Activated naive CD8-positive, alpha-beta T cell treated with anti-CD3 and anti-CD28 coated beads, Interleukin-2, amount 50 U/mL, for 24 hours (primary cell): ENCODE data around the gene RSU1.

Source experiments
- ATAC-seq: fragments of 150-1000 bp; cut with Tn5 transposase; one replicate; pipeline ENCODE4 v1.10.0; 2021
- DNase-seq: peaks from one replicate; pipeline ENCODE4 v3.0.0; 2021
- H3K27ac Mint-ChIP-seq: one replicate; pipeline ENCODE4 v1.8.0; 2021; ENCODE audit warnings: mild to moderate bottlenecking, mixed read lengths
- H3K27me3 Mint-ChIP-seq: one replicate; pipeline ENCODE4 v1.8.0; 2021; ENCODE audit warnings: mixed read lengths
- H3K36me3 Mint-ChIP-seq: one replicate; pipeline ENCODE4 v1.8.0; 2021; ENCODE audit warnings: low read depth, mixed read lengths
- H3K4me1 Mint-ChIP-seq: one replicate; pipeline ENCODE4 v1.8.0; 2021; ENCODE audit warnings: mixed read lengths
- H3K4me3 Mint-ChIP-seq: one replicate; pipeline ENCODE4 v1.8.0; 2021; ENCODE audit warnings: mild to moderate bottlenecking, moderate library complexity, mixed read lengths
- H3K9me3 Mint-ChIP-seq: one replicate; pipeline ENCODE4 v1.8.0; 2021; ENCODE audit warnings: mixed read lengths

RSU1 gene

GRCh38 chr10:16812676-16813075, 4.5 kb downstream of the RSU1 start:
- ATAC-seq (no peak), DNase-seq (no peak)
- no peak overlapping the region for H3K4me3 Mint-ChIP-seq
- peaks cover 38% of the 10 kb centered on the region for H3K4me1 Mint-ChIP-seq
- peaks cover 11% of the 10 kb centered on the region for H3K36me3 Mint-ChIP-seq
- H3K27me3 Mint-ChIP-seq: peaks cover 4% of the 10 kb centered on the region
- H3K27ac Mint-ChIP-seq: no peak overlapping the region
- no peaks in the 10 kb centered on the region for H3K9me3 Mint-ChIP-seq

GRCh38 chr10:16811765-16812164, 5.5 kb downstream of the RSU1 start:
- peaks cover 14% of the 10 kb centered on the region for H3K36me3 Mint-ChIP-seq
- H3K27ac Mint-ChIP-seq: no peak overlapping the region
- ATAC-seq (no peak), DNase-seq (no peak)
- no peaks in the 10 kb centered on the region for H3K9me3 Mint-ChIP-seq
- H3K4me3 Mint-ChIP-seq: no peak overlapping the region
- no peaks in the 10 kb centered on the region for H3K27me3 Mint-ChIP-seq
- peaks cover 30% of the 10 kb centered on the region for H3K4me1 Mint-ChIP-seq

GRCh38 chr10:16811292-16811691, 5.9 kb downstream of the RSU1 start:
- Mint-ChIP-seq H3K27me3 (no peaks in the 10 kb centered on the region), H3K36me3 (peaks cover 13% of the 10 kb centered on the region), H3K9me3 (no peaks in the 10 kb centered on the region), H3K4me1 (peaks cover 29% of the 10 kb centered on the region), H3K4me3 (no peak overlapping the region), H3K27ac (no peak overlapping the region)
- ATAC-seq (no peak), DNase-seq (no peak)

GRCh38 chr10:16809074-16809718, 8.0 kb downstream of the RSU1 start:
- H3K4me3 Mint-ChIP-seq: no peak overlapping the region
- peak; percentile 70 for DNase-seq
- peaks cover 4% of the 10 kb centered on the region for H3K9me3 Mint-ChIP-seq
- no peak overlapping the region for H3K27ac Mint-ChIP-seq
- peaks cover 20% of the 10 kb centered on the region for H3K36me3 Mint-ChIP-seq
- H3K27me3 Mint-ChIP-seq: no peaks in the 10 kb centered on the region
- H3K4me1 Mint-ChIP-seq: peaks cover 13% of the 10 kb centered on the region
- peak; percentile 84 for ATAC-seq

- H3K27ac Mint-ChIP-seq: no peak overlapping the region
- peaks cover 20% of the 10 kb centered on the region for H3K36me3 Mint-ChIP-seq
- no peaks in the 10 kb centered on the region for H3K27me3 Mint-ChIP-seq
- ATAC-seq (no peak), DNase-seq (no peak)
- H3K4me1 Mint-ChIP-seq: peaks cover 31% of the 10 kb centered on the region
- no peak overlapping the region for H3K4me3 Mint-ChIP-seq
- H3K9me3 Mint-ChIP-seq: peaks cover 4% of the 10 kb centered on the region
Measured at GRCh38 chr10:16804123-16804522, 13.1 kb downstream of the RSU1 start.

- Mint-ChIP-seq H3K27ac (no peak overlapping the region), H3K4me1 (peaks cover 38% of the 10 kb centered on the region), H3K27me3 (no peaks in the 10 kb centered on the region), H3K4me3 (no peak overlapping the region), H3K36me3 (peaks cover 23% of the 10 kb centered on the region), H3K9me3 (peaks cover 4% of the 10 kb centered on the region)
- no peak for ATAC-seq
- DNase-seq: no peak
Measured at GRCh38 chr10:16803464-16803863, 13.8 kb downstream of the RSU1 start.

- H3K27me3 Mint-ChIP-seq: no peaks in the 10 kb centered on the region
- peak overlapping the region; percentile 28 for H3K4me3 Mint-ChIP-seq
- peak; percentile 55 for DNase-seq
- H3K27ac Mint-ChIP-seq: peak overlapping the region; percentile 25
- H3K9me3 Mint-ChIP-seq: peaks cover 2% of the 10 kb centered on the region
- H3K36me3 Mint-ChIP-seq: peaks cover 23% of the 10 kb centered on the region
- ATAC-seq: peak; percentile 80
- H3K4me1 Mint-ChIP-seq: peaks cover 41% of the 10 kb centered on the region
Measured at GRCh38 chr10:16799621-16800020, 17.6 kb downstream of the RSU1 start.

- peaks cover 23% of the 10 kb centered on the region for H3K36me3 Mint-ChIP-seq
- ATAC-seq: no peak
Measured at GRCh38 chr10:16798571-16798970, 18.7 kb downstream of the RSU1 start.

GRCh38 chr10:16795410-16796073, 21.7 kb downstream of the RSU1 start:
- H3K27ac Mint-ChIP-seq: no peak overlapping the region
- peaks cover 25% of the 10 kb centered on the region for H3K4me1 Mint-ChIP-seq
- H3K9me3 Mint-ChIP-seq: no peaks in the 10 kb centered on the region
- DNase-seq (no peak), ATAC-seq (no peak)
- H3K27me3 Mint-ChIP-seq: no peaks in the 10 kb centered on the region
- no peak overlapping the region for H3K4me3 Mint-ChIP-seq
- peaks cover 28% of the 10 kb centered on the region for H3K36me3 Mint-ChIP-seq

More at GRCh38 chr10:16798571-16798970, 18.7 kb downstream of the RSU1 start:
- no peaks in the 10 kb centered on the region for H3K27me3 Mint-ChIP-seq
- H3K27ac Mint-ChIP-seq: no peak overlapping the region
- no peaks in the 10 kb centered on the region for H3K9me3 Mint-ChIP-seq
- no peak for DNase-seq
- H3K4me1 Mint-ChIP-seq: peaks cover 36% of the 10 kb centered on the region
- H3K4me3 Mint-ChIP-seq: no peak overlapping the region

- peaks cover 38% of the 10 kb centered on the region for H3K36me3 Mint-ChIP-seq
- H3K27ac Mint-ChIP-seq: no peak overlapping the region
- no peaks in the 10 kb centered on the region for H3K9me3 Mint-ChIP-seq
- H3K4me1 Mint-ChIP-seq: peaks cover 14% of the 10 kb centered on the region
- ATAC-seq: no peak
- no peak overlapping the region for H3K4me3 Mint-ChIP-seq
- DNase-seq: no peak
- H3K27me3 Mint-ChIP-seq: no peaks in the 10 kb centered on the region
Measured at GRCh38 chr10:16794005-16794404, 23.2 kb downstream of the RSU1 start.

- Mint-ChIP-seq H3K9me3 (no peaks in the 10 kb centered on the region), H3K27ac (no peak overlapping the region), H3K27me3 (no peaks in the 10 kb centered on the region), H3K36me3 (peaks cover 39% of the 10 kb centered on the region), H3K4me1 (peaks cover 20% of the 10 kb centered on the region), H3K4me3 (no peak overlapping the region)
- no peak for DNase-seq
- ATAC-seq: no peak
Measured at GRCh38 chr10:16792675-16793074, 24.5 kb downstream of the RSU1 start.

GRCh38 chr10:16789765-16790164, 27.5 kb downstream of the RSU1 start:
- Mint-ChIP-seq H3K27ac (no peak overlapping the region), H3K4me1 (peaks cover 30% of the 10 kb centered on the region), H3K27me3 (no peaks in the 10 kb centered on the region), H3K4me3 (no peak overlapping the region), H3K36me3 (peaks cover 45% of the 10 kb centered on the region), H3K9me3 (peaks cover 7% of the 10 kb centered on the region)
- ATAC-seq (no peak), DNase-seq (no peak)

- H3K4me1 Mint-ChIP-seq: peaks cover 32% of the 10 kb centered on the region
- no peak for ATAC-seq
- no peak for DNase-seq
- H3K9me3 Mint-ChIP-seq: peaks cover 12% of the 10 kb centered on the region
- H3K36me3 Mint-ChIP-seq: peaks cover 48% of the 10 kb centered on the region
- H3K27ac Mint-ChIP-seq: no peak overlapping the region
- no peaks in the 10 kb centered on the region for H3K27me3 Mint-ChIP-seq
- no peak overlapping the region for H3K4me3 Mint-ChIP-seq
Measured at GRCh38 chr10:16789261-16789660, 28.0 kb downstream of the RSU1 start.

- peaks cover 47% of the 10 kb centered on the region for H3K36me3 Mint-ChIP-seq
- no peaks in the 10 kb centered on the region for H3K27me3 Mint-ChIP-seq
- H3K4me3 Mint-ChIP-seq: no peak overlapping the region
Measured at GRCh38 chr10:16788778-16789177, 28.4 kb downstream of the RSU1 start.

GRCh38 chr10:16788125-16788524, 29.1 kb downstream of the RSU1 start:
- peak overlapping the region; percentile 83 for H3K27ac Mint-ChIP-seq
- no peaks in the 10 kb centered on the region for H3K27me3 Mint-ChIP-seq
- H3K4me1 Mint-ChIP-seq: peaks cover 33% of the 10 kb centered on the region
- peaks cover 41% of the 10 kb centered on the region for H3K36me3 Mint-ChIP-seq
- no peak for DNase-seq
- ATAC-seq: peak; percentile 52
- peak overlapping the region; percentile 57 for H3K4me3 Mint-ChIP-seq
- H3K9me3 Mint-ChIP-seq: peaks cover 12% of the 10 kb centered on the region

More at GRCh38 chr10:16788778-16789177, 28.4 kb downstream of the RSU1 start:
- peaks cover 33% of the 10 kb centered on the region for H3K4me1 Mint-ChIP-seq
- ATAC-seq (no peak), DNase-seq (no peak)
- H3K27ac Mint-ChIP-seq: no peak overlapping the region
- peaks cover 12% of the 10 kb centered on the region for H3K9me3 Mint-ChIP-seq
